ENCODE measurements around the gene PAN3. TPM values are rescaled to one million over a fixed set of nuclear protein-coding genes. Genes with fewer than 3 reads are reported as not detected.

Gene PAN3
- total and polyA plus RNA-seq, 7 donors = 5.1 to 43.3 (median 39.2) TPM

DNA sequence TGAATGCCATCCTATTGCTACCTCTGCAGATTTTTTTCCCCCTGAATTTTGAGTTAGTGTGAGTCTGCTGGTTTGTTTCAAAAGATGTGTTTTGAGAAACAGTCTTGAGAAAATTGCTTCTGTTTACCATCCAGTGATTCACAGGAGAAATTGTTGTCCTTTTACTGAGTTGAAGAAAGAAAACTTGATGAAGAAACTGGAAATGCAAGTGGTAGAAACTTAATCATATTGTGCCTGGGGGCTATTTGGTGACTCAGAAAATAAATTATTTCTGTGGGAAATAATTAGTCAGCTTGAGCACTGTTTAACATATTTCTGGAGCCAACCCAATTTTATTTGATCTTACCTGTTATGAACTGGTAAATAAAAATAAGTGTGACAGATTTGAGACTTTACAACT, 35.4 kb downstream of the PAN3 start:
- no peak for DNase-seq
- H3K27ac ChIP-seq = no peak overlapping the region
- TF ChIP-seq EP300 (IDR thresholded peaks at IDR 0.05) (no peak), CTCF (IDR thresholded peaks at IDR 0.05) (no peak), POLR2AphosphoS5 (IDR thresholded peaks at IDR 0.05) (no peak), POLR2A (IDR thresholded peaks at IDR 0.05) (no peak)
- no peaks in the 10 kb centered on the region for H3K9me3 ChIP-seq
- H3K27me3 ChIP-seq = no peaks in the 10 kb centered on the region
- intact Hi-C loops (cut with DNase I) = no loop called here
- no peak overlapping the region for H3K4me3 ChIP-seq
- H3K4me1 ChIP-seq = peaks cover 0 to 7% (median 0%) of the 10 kb centered on the region in 4 donors
- H3K36me3 ChIP-seq = peaks cover 0 to 15% (median 0%) of the 10 kb centered on the region in 4 donors

GRCh38 chr13:28177327-28177726, 39.0 kb downstream of the PAN3 start:
- peaks cover 0 to 15% (median 0%) of the 10 kb centered on the region in 4 donors for H3K36me3 ChIP-seq
- DNase-seq = no peak
- H3K4me3 ChIP-seq = no peak overlapping the region
- peaks cover 0 to 7% (median 0%) of the 10 kb centered on the region in 4 donors for H3K4me1 ChIP-seq
- H3K27ac ChIP-seq = no peak overlapping the region
- intact Hi-C loops (cut with DNase I) = no loop called here
- H3K27me3 ChIP-seq = no peaks in the 10 kb centered on the region
- H3K9me3 ChIP-seq = no peaks in the 10 kb centered on the region
- TF ChIP-seq EP300 (IDR thresholded peaks at IDR 0.05) = no peak
- no peak for TF ChIP-seq POLR2A (IDR thresholded peaks at IDR 0.05)
- TF ChIP-seq POLR2AphosphoS5 (IDR thresholded peaks at IDR 0.05) = no peak
- no peak for TF ChIP-seq CTCF (IDR thresholded peaks at IDR 0.05)

- 16 to 67% methylated on average over 1 of the region's 1 CpG for WGBS, 2 donors
- intact Hi-C loops (cut with DNase I) = no loop called here
- TF ChIP-seq POLR2A (IDR thresholded peaks at IDR 0.05) = no peak
- TF ChIP-seq EP300 (IDR thresholded peaks at IDR 0.05) = no peak
- no peak for TF ChIP-seq CTCF (IDR thresholded peaks at IDR 0.05)
- DNase-seq = no peak
- H3K27ac ChIP-seq = no peak overlapping the region
- H3K4me1 ChIP-seq = peaks cover 0 to 7% (median 0%) of the 10 kb centered on the region in 4 donors
- H3K27me3 ChIP-seq = no peaks in the 10 kb centered on the region
- no peaks in the 10 kb centered on the region for H3K9me3 ChIP-seq
- H3K36me3 ChIP-seq = peaks cover 0 to 15% (median 0%) of the 10 kb centered on the region in 4 donors
- H3K4me3 ChIP-seq = no peak overlapping the region
Observed at GRCh38 chr13:28177877-28178276, 39.5 kb downstream of the PAN3 start.

- Histone ChIP-seq H3K4me1 (no peaks in the 10 kb centered on the region), H3K9me3 (no peaks in the 10 kb centered on the region), H3K27ac (no peak overlapping the region), H3K27me3 (no peaks in the 10 kb centered on the region), H3K4me3 (no peak overlapping the region), H3K36me3 (peaks cover 0 to 15% (median 0%) of the 10 kb centered on the region in 4 donors)
- no peak for DNase-seq
- intact Hi-C loops (cut with DNase I) = no loop called here
- TF ChIP-seq EP300 (IDR thresholded peaks at IDR 0.05) (no peak), CTCF (IDR thresholded peaks at IDR 0.05) (no peak), POLR2A (IDR thresholded peaks at IDR 0.05) (no peak), POLR2AphosphoS5 (IDR thresholded peaks at IDR 0.05) (no peak)
Observed at GRCh38 chr13:28179974-28180373, 41.6 kb downstream of the PAN3 start.

GRCh38 chr13:28181413-28181812, 43.1 kb downstream of the PAN3 start:
- intact Hi-C loops (cut with DNase I) = no loop called here
- H3K4me1 ChIP-seq = no peaks in the 10 kb centered on the region
- DNase-seq = no peak
- H3K9me3 ChIP-seq = no peaks in the 10 kb centered on the region
- TF ChIP-seq EP300 (IDR thresholded peaks at IDR 0.05) (no peak), CTCF (IDR thresholded peaks at IDR 0.05) (no peak), POLR2A (IDR thresholded peaks at IDR 0.05) (no peak), POLR2AphosphoS5 (IDR thresholded peaks at IDR 0.05) (no peak)
- H3K4me3 ChIP-seq = no peak overlapping the region
- H3K27me3 ChIP-seq = no peaks in the 10 kb centered on the region
- H3K27ac ChIP-seq = no peak overlapping the region
- H3K36me3 ChIP-seq = peaks cover 0 to 14% (median 0%) of the 10 kb centered on the region in 4 donors
- WGBS, 2 donors = 79 to 90% methylated on average over 2 of the region's 2 CpGs

Measured in sigmoid colon (tissue), 7 donors.